ENCODE measurements around the gene MSL1.

- TF ChIP-seq TAF1 (IDR thresholded peaks at IDR 0.05; ENCODE audit: borderline replicate concordance, low read depth, low read length) (no peak), POLR2A (IDR thresholded peaks at IDR 0.05; ENCODE audit: low read depth, low read length) (no peak)
These were observed 7.9 kb upstream of the MSL1 start for GRCh38 chr17:40113907-40114245.
